GM12878 (cell line): ENCODE data around the gene SMIM35. TPM values are rescaled to one million over a fixed set of nuclear protein-coding genes. Genes with fewer than 3 reads are reported as not detected.

Source experiments
- ATAC-seq: fragments of 200-7000 bp; cut with Tn5 transposase; 3 replicates; pipeline ENCODE4 v1.9.1; 2020; ENCODE audit warnings: mild to moderate bottlenecking, moderate library complexity
- BruUV-seq: library from RNA; stranded (reverse); fragments of 400-500 nt; replicated peaks from 2 replicates; lab custom pipeline; 2021; lab: Mats Ljungman, UMichigan
- CTCF ChIA-PET: fragments of 300-600 bp; sonication (Branson Sonifier 250); formaldehyde crosslinking; extraction: SDS; loops from one replicate; lab custom pipeline; 2021; ENCODE audit warnings: inconsistent platforms; lab: Yijun Ruan, JAX
- POLR2A ChIA-PET: fragments of 350-600 bp; formaldehyde crosslinking; extraction: SDS; loops from one replicate; lab custom pipeline; 2021; ENCODE audit warnings: inconsistent platforms; lab: Charles Lee
- RAD21 ChIA-PET: fragments of 300-600 bp; sonication (Branson Sonifier 250); formaldehyde crosslinking; loops from one replicate; lab custom pipeline; 2023; ENCODE audit warnings: antibody characterized with exemption; ENCODE audit not compliant: unreplicated experiment; lab: Charles Lee
- SMC1A ChIA-PET: fragments of 300-600 bp; sonication (Branson Sonifier 250); formaldehyde crosslinking; loops from one replicate; lab custom pipeline; 2023; ENCODE audit not compliant: unreplicated experiment, uncharacterized antibody; lab: Charles Lee
- DNase-seq: peaks from one replicate; pipeline ENCODE4 v3.0.0-alpha.2; 2011; ENCODE audit warnings: low read depth, low spot score
- FAIRE-seq: peaks from 3 replicates; lab custom pipeline; 2011; peaks lifted over from hg19 to GRCh38; lab: Jason Lieb, UNC
- H2AFZ ChIP-seq: 2 replicates; pipeline ENCODE4 v1.6.0; 2011; ENCODE audit warnings: low read depth, low read length, control low read depth; ENCODE audit not compliant: control insufficient read depth
- H3K27ac ChIP-seq: 2 replicates; pipeline ENCODE4 v1.5.1; 2011; ENCODE audit warnings: control low read depth; ENCODE audit not compliant: control insufficient read depth, insufficient read depth
- H3K27me3 ChIP-seq, 2 experiments: replicated peaks in 1 of 2; 2 replicates each; pipeline versions ENCODE4 v1.6.0 to v1.6.1; 2011; ENCODE audit warnings: low read length in 1 of 2; ENCODE audit not compliant: control insufficient read depth in 2 of 2, insufficient read depth in 2 of 2
- H3K36me3 ChIP-seq, 2 experiments: 2 replicates each; pipeline ENCODE4 v1.5.1; 2011; ENCODE audit warnings: low read length in 1 of 2; ENCODE audit not compliant: control insufficient read depth in 2 of 2, insufficient read depth in 2 of 2
- H3K4me1 ChIP-seq: 2 replicates; pipeline ENCODE4 v1.6.1; 2011; ENCODE audit warnings: mild to moderate bottlenecking, low read length, moderate library complexity, mixed read lengths; ENCODE audit not compliant: control insufficient read depth, insufficient read depth
- H3K4me2 ChIP-seq: 2 replicates; pipeline ENCODE4 v1.6.0; 2011; ENCODE audit warnings: control low read depth; ENCODE audit not compliant: control insufficient read depth, insufficient read depth
- H3K4me3 ChIP-seq: fragments of 200-600 bp; sonication (generic); 2 replicates; pipeline ENCODE4 v1.5.1; 2016
- H3K79me2 ChIP-seq: 2 replicates; pipeline ENCODE4 v1.6.0; 2011; ENCODE audit warnings: low read length; ENCODE audit not compliant: control insufficient read depth, insufficient read depth
- H3K9ac ChIP-seq: 2 replicates; pipeline ENCODE4 v1.8.0; 2011; ENCODE audit warnings: low read length, control low read depth, mixed read lengths; ENCODE audit not compliant: control insufficient read depth, insufficient read depth
- H3K9me3 ChIP-seq: replicated peaks from 3 replicates; pipeline ENCODE4 v1.5.1; 2011; ENCODE audit warnings: mild to moderate bottlenecking, low read length; ENCODE audit not compliant: control insufficient read depth, insufficient read depth
- H4K20me1 ChIP-seq: 2 replicates; pipeline ENCODE4 v1.6.0; 2011; ENCODE audit not compliant: control insufficient read depth, insufficient read depth
- BCL11A ChIP-seq: IDR thresholded peaks from 2 replicates; pipeline ENCODE4 v1.6.1; 2011; ENCODE audit warnings: low read depth, low read length
- DPF2 ChIP-seq: fragments of 450-650 bp; IDR thresholded peaks from 2 replicates; pipeline ENCODE4 v1.6.1; 2017; ENCODE audit warnings: mild to moderate bottlenecking
- ELK1 ChIP-seq: IDR thresholded peaks from 2 replicates; pipeline ENCODE4 v1.6.1; 2012; ENCODE audit warnings: low read depth, low read length, improper control_type of control experiment
- HDAC2 ChIP-seq: fragments of 200-600 bp; sonication (generic); IDR thresholded peaks from 2 replicates; pipeline ENCODE4 v1.6.1; 2017
- REST ChIP-seq: IDR thresholded peaks from 2 replicates; pipeline ENCODE4 v1.6.1; 2012; ENCODE audit warnings: mild to moderate bottlenecking, low read depth, low read length
- STAT1 ChIP-seq: fragments of 450-650 bp; conservative IDR thresholded peaks from 2 replicates; pipeline ENCODE4 v1.6.1; 2014; ENCODE audit warnings: antibody characterized with exemption, mild to moderate bottlenecking
- STAT3 ChIP-seq: IDR thresholded peaks from 2 replicates; pipeline ENCODE4 v1.6.1; 2011; ENCODE audit warnings: low read depth, low read length, improper control_type of control experiment
- WGBS: methylation state at CpG from one replicate; pipeline ENCODE4 v1.1.6; 2016; ENCODE audit warnings: low lambda C conversion rate; ENCODE audit not compliant: insufficient replicate concordance, insufficient coverage; ENCODE audit errors: missing lambda C conversion rate; 5-methylcytosine and 5-hydroxymethylcytosine counted together
- in situ Hi-C: fragments of 300-500 bp; cut with MboI; formaldehyde crosslinking; loops from 9 replicates; pipeline ENCODE4 v1.14.3; 2018; ENCODE audit warnings: mixed read lengths
- intact Hi-C: fragments of 100-400 bp; cut with micrococcal nuclease; formaldehyde crosslinking; loops from one replicate; pipeline ENCODE4 v1.14.2; 2022; ENCODE audit not compliant: unreplicated experiment
- polyA plus RNA-seq, 11 experiments: library from polyadenylated mRNA; depleted of rRNA in 4 of 11; unstranded in 6 of 11; stranded (reverse) in 5 of 11; fragments of >200 nt; fragmentation: Nextera tagmentation in 4 of 11; fragmentation: Illumina TruSeq in 1 of 11; extraction: Ambion mirVana in 4 of 11; extraction: Trizol in 1 of 11; gene quantifications; 1 replicate in 1 of 11; 2 replicates in 10 of 11; pipeline versions ENCODE4 v1.2.1 to v1.2.3, GENCODE V29; 2011 to 2016; ENCODE audit warnings: inconsistent platforms in 2 of 11, missing spikeins in 2 of 11, low read depth in 1 of 11
- total RNA-seq, 4 experiments: library from RNA; depleted of rRNA in 3 of 4; stranded (reverse); fragments of >200 nt in 3 of 4; fragmentation: Illumina TruSeq in 1 of 4; extraction: Trizol in 1 of 4; gene quantifications; 2 replicates each; pipeline versions ENCODE4 v1.2.1 to v1.2.3, GENCODE V29; 2013 to 2021

Gene SMIM35
- total and polyA plus RNA-seq, 10 of the 15 experiments (the other 5 are each of a cell fraction or from before 2014, with no cell fraction given), result 0.02 to 1.1 (median 0.05) TPM; not detected in 5

- no peaks in the 10 kb centered on the region for H3K9me3 ChIP-seq
- ChIA-PET RAD21 (interaction anchor here (6.6 to 7.3 kb wide), 3 partner anchors 108 to 236 kb away, joined by 93 to 248 read pairs (median 183); partner anchors contain the start of gene FXYD2), POLR2A (no interaction called here), SMC1A (interaction anchor here (1.6 to 8.2 kb wide), 4 partner anchors 107 to 249 kb away, joined by 3 to 295 read pairs (median 50); no protein-coding TSS in a partner anchor), CTCF (interaction anchor here (0.8 to 9.1 kb wide), 6 partner anchors 107 to 248 kb away, joined by 3 to 364 read pairs (median 136); partner anchors contain the start of gene FXYD2)
- H3K4me1 ChIP-seq, result peaks cover 4% of the 10 kb centered on the region
- H2AFZ ChIP-seq, result no peak overlapping the region
- no peak for FAIRE-seq
- H3K4me2 ChIP-seq, result no peak overlapping the region
- 37% methylated on average over 8 of the region's 8 CpGs for WGBS
- in situ Hi-C loops, result loop anchor here (5.0 to 25.0 kb wide), 2 partner anchors 215 to 620 kb away; no protein-coding TSS in a partner anchor
- H3K27ac ChIP-seq, result no peak overlapping the region
- BruUV-seq, result no TSS peak
- no peak for ATAC-seq
- H3K9ac ChIP-seq, result no peak overlapping the region
- H3K36me3 ChIP-seq, result no peaks in the 10 kb centered on the region
- peaks cover 1 to 3% of the 10 kb centered on the region in 2 experiments; a peak in 2 of 4 replicates for H3K27me3 ChIP-seq
- no peak overlapping the region for H3K4me3 ChIP-seq
- H4K20me1 ChIP-seq, result no peaks in the 10 kb centered on the region
- H3K79me2 ChIP-seq, result no peaks in the 10 kb centered on the region
- no peak for DNase-seq
- TF ChIP-seq STAT1, result no peak
- TF ChIP-seq REST, result no peak
- no peak for TF ChIP-seq HDAC2
- no peak for TF ChIP-seq BCL11A
- no peak for TF ChIP-seq STAT3
- TF ChIP-seq DPF2, result no peak
- no peak for TF ChIP-seq ELK1
- intact Hi-C loops, result no loop called here
These were observed 30.0 kb downstream of the SMIM35 start for GRCh38 chr11:118056806-118057205.
